Neural cell (in vitro differentiated cells): ENCODE measurements around the gene FNBP1. TPM values are rescaled to one million over a fixed set of nuclear protein-coding genes. Genes with fewer than 3 reads are reported as not detected.

ENCODE experiments used
- H2AFZ ChIP-seq: fragments of 200-600, 300-800 bp; sonication (generic), shearing (Covaris generic); 2 replicates; pipeline ENCODE4 v1.6.0; 2014; ENCODE audit warnings: low read depth, mild to moderate bottlenecking, antibody characterized with exemption, low read length, moderate library complexity
- H3F3A ChIP-seq: fragments of 200-600 bp; shearing (Covaris generic); 2 replicates; pipeline ENCODE4 v1.6.1; 2016; ENCODE audit warnings: mild to moderate bottlenecking, moderate library complexity, mixed read lengths, antibody characterized with exemption, low read length; ENCODE audit not compliant: insufficient read depth, poor library complexity, severe bottlenecking
- H3K27ac ChIP-seq: fragments of 200-600, 300-800 bp; sonication (generic), shearing (Covaris generic); 2 replicates; pipeline ENCODE4 v1.5.1; 2014; ENCODE audit warnings: mild to moderate bottlenecking, low read length, moderate library complexity
- H3K27me3 ChIP-seq: fragments of 300-800, 200-600 bp; sonication (generic), shearing (Covaris generic); 2 replicates; pipeline ENCODE4 v1.6.0; 2014; ENCODE audit warnings: mild to moderate bottlenecking, low read depth, low read length, moderate library complexity; ENCODE audit not compliant: insufficient read depth
- H3K36me3 ChIP-seq: fragments of 300-800, 200-600 bp; sonication (generic), shearing (Covaris generic); 2 replicates; pipeline ENCODE4 v1.5.1; 2014; ENCODE audit warnings: mild to moderate bottlenecking, antibody characterized with exemption, low read length, moderate library complexity; ENCODE audit not compliant: insufficient read depth
- H3K4me2 ChIP-seq: fragments of 300-800, 200-600 bp; sonication (generic), shearing (Covaris generic); 2 replicates; pipeline ENCODE4 v1.6.0; 2014; ENCODE audit warnings: mild to moderate bottlenecking, low read length
- H3K4me3 ChIP-seq: fragments of 300-800, 200-600 bp; sonication (generic), shearing (Covaris generic); 2 replicates; pipeline ENCODE4 v1.5.1; 2014; ENCODE audit warnings: mild to moderate bottlenecking, low read length, moderate library complexity
- H3K79me2 ChIP-seq: fragments of 200-600 bp; shearing (Covaris generic); replicated peaks from 2 replicates; pipeline ENCODE4 v1.6.0; 2014; ENCODE audit warnings: mild to moderate bottlenecking, low read length, moderate library complexity; ENCODE audit not compliant: insufficient read depth
- H3K9ac ChIP-seq: fragments of 300-800, 200-600 bp; sonication (generic), shearing (Covaris generic); 2 replicates; pipeline ENCODE4 v1.6.1; 2016; ENCODE audit warnings: mild to moderate bottlenecking, low read length, mixed read lengths
- H3K9me2 ChIP-seq: fragments of 200-600 bp; shearing (Covaris generic); 2 replicates; pipeline ENCODE4 v1.6.1; 2016; ENCODE audit warnings: mild to moderate bottlenecking, low read length, mixed read lengths; ENCODE audit not compliant: insufficient read depth
- H3K9me3 ChIP-seq: fragments of 200-600, 300-800 bp; sonication (generic), shearing (Covaris generic); 2 replicates; pipeline ENCODE4 v1.6.1; 2016; ENCODE audit warnings: mild to moderate bottlenecking, mixed run types, low read length, moderate library complexity, mixed read lengths
- H4K20me1 ChIP-seq: fragments of 200-600 bp; shearing (Covaris generic); 2 replicates; pipeline ENCODE4 v1.6.1; 2016; ENCODE audit warnings: mild to moderate bottlenecking, mixed run types; ENCODE audit not compliant: insufficient read depth
- EP300 ChIP-seq: fragments of 450-650 bp; conservative IDR thresholded peaks from 2 replicates; pipeline ENCODE4 v1.6.1; 2014; ENCODE audit warnings: antibody characterized with exemption, mild to moderate bottlenecking, moderate library complexity; ENCODE audit not compliant: poor library complexity, severe bottlenecking
- EZH2 ChIP-seq: fragments of 200-600, 300-800 bp; shearing (Covaris generic), sonication (generic); IDR thresholded peaks from 2 replicates; pipeline ENCODE4 v1.6.1; 2014; ENCODE audit warnings: antibody characterized with exemption, low read length, borderline replicate concordance, mild to moderate bottlenecking; ENCODE audit not compliant: insufficient read depth, poor library complexity, severe bottlenecking
- MXI1 ChIP-seq: fragments of 450-650 bp; conservative IDR thresholded peaks from 2 replicates; pipeline ENCODE4 v1.6.1; 2014; ENCODE audit warnings: antibody characterized with exemption, mild to moderate bottlenecking; ENCODE audit not compliant: poor library complexity, severe bottlenecking
- POLR2AphosphoS5 ChIP-seq: IDR thresholded peaks from 2 replicates; pipeline ENCODE4 v1.6.1; 2012
- RAD21 ChIP-seq: fragments of 450-650 bp; conservative IDR thresholded peaks from 2 replicates; pipeline ENCODE4 v1.6.1; 2014; ENCODE audit warnings: antibody characterized with exemption, mild to moderate bottlenecking, moderate library complexity
- SMC3 ChIP-seq: fragments of 450-650 bp; conservative IDR thresholded peaks from 2 replicates; pipeline ENCODE4 v1.6.1; 2014; ENCODE audit warnings: antibody characterized with exemption, mild to moderate bottlenecking, moderate library complexity; ENCODE audit not compliant: poor library complexity
- TAF1 ChIP-seq: IDR thresholded peaks from 2 replicates; pipeline ENCODE4 v1.6.1; 2012; ENCODE audit warnings: low read depth
- polyA plus RNA-seq: library from polyadenylated mRNA; depleted of rRNA; stranded (reverse); fragments of >200 nt; gene quantifications from 2 replicates; pipeline ENCODE4 v1.2.3, GENCODE V29; 2014
- TF ChIP-seq, protein P1 (sequence below): fragments of 450-650 bp; IDR thresholded peaks from 2 replicates; pipeline ENCODE4 v1.5.1; 2014; ENCODE audit warnings: antibody characterized with exemption, mild to moderate bottlenecking, moderate library complexity; ENCODE audit not compliant: poor library complexity, severe bottlenecking
- TF ChIP-seq, protein P2 (sequence below): IDR thresholded peaks from 2 replicates; pipeline ENCODE4 v1.6.1; 2012; ENCODE audit warnings: borderline replicate concordance

The FNBP1 gene
- polyA plus RNA-seq, 1 donor from 2014 or later = 16.6 TPM

DNA sequence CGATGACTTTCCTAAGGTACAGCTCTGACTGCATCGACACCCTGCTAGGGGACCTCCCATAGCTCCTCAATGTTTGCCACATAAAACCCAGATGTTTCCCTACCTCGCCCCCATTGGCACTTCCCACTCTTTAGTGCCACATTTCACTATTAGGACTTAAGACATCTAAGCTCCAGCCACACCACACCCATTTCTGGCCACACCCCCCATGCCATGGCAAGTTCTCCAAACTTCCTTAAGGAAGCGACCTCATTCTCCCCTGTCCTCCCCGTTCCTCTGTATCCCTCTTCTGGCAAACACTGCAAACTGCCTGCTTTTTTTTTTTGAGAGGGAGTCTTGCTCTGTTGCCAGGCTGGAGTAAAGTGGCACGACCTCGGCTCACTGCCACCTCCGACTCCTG is 144.8 kb downstream of the FNBP1 start:
- Histone ChIP-seq H3K9ac (no peak overlapping the region), H3K9me2 (no peaks in the 10 kb centered on the region), H3F3A (no peaks in the 10 kb centered on the region), H3K4me2 (no peak overlapping the region), H2AFZ (no peak overlapping the region), H3K27ac (no peak overlapping the region), H3K36me3 (peaks cover 6% of the 10 kb centered on the region), H3K9me3 (no peaks in the 10 kb centered on the region), H3K4me3 (no peak overlapping the region), H3K79me2 (no peaks in the 10 kb centered on the region), H3K27me3 (no peaks in the 10 kb centered on the region), H4K20me1 (no peaks in the 10 kb centered on the region)
- no peak for TF ChIP-seq SMC3
- TF ChIP-seq MXI1 = no peak
- TF ChIP-seq EZH2 = no peak
- no peak for TF ChIP-seq TAF1
- TF ChIP-seq RAD21 = no peak
- TF ChIP-seq, protein P1, sequence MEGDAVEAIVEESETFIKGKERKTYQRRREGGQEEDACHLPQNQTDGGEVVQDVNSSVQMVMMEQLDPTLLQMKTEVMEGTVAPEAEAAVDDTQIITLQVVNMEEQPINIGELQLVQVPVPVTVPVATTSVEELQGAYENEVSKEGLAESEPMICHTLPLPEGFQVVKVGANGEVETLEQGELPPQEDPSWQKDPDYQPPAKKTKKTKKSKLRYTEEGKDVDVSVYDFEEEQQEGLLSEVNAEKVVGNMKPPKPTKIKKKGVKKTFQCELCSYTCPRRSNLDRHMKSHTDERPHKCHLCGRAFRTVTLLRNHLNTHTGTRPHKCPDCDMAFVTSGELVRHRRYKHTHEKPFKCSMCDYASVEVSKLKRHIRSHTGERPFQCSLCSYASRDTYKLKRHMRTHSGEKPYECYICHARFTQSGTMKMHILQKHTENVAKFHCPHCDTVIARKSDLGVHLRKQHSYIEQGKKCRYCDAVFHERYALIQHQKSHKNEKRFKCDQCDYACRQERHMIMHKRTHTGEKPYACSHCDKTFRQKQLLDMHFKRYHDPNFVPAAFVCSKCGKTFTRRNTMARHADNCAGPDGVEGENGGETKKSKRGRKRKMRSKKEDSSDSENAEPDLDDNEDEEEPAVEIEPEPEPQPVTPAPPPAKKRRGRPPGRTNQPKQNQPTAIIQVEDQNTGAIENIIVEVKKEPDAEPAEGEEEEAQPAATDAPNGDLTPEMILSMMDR = no peak
- no peak for TF ChIP-seq EP300
- TF ChIP-seq, protein P2, sequence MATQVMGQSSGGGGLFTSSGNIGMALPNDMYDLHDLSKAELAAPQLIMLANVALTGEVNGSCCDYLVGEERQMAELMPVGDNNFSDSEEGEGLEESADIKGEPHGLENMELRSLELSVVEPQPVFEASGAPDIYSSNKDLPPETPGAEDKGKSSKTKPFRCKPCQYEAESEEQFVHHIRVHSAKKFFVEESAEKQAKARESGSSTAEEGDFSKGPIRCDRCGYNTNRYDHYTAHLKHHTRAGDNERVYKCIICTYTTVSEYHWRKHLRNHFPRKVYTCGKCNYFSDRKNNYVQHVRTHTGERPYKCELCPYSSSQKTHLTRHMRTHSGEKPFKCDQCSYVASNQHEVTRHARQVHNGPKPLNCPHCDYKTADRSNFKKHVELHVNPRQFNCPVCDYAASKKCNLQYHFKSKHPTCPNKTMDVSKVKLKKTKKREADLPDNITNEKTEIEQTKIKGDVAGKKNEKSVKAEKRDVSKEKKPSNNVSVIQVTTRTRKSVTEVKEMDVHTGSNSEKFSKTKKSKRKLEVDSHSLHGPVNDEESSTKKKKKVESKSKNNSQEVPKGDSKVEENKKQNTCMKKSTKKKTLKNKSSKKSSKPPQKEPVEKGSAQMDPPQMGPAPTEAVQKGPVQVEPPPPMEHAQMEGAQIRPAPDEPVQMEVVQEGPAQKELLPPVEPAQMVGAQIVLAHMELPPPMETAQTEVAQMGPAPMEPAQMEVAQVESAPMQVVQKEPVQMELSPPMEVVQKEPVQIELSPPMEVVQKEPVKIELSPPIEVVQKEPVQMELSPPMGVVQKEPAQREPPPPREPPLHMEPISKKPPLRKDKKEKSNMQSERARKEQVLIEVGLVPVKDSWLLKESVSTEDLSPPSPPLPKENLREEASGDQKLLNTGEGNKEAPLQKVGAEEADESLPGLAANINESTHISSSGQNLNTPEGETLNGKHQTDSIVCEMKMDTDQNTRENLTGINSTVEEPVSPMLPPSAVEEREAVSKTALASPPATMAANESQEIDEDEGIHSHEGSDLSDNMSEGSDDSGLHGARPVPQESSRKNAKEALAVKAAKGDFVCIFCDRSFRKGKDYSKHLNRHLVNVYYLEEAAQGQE = no peak
- no peak for TF ChIP-seq POLR2AphosphoS5

DNA sequence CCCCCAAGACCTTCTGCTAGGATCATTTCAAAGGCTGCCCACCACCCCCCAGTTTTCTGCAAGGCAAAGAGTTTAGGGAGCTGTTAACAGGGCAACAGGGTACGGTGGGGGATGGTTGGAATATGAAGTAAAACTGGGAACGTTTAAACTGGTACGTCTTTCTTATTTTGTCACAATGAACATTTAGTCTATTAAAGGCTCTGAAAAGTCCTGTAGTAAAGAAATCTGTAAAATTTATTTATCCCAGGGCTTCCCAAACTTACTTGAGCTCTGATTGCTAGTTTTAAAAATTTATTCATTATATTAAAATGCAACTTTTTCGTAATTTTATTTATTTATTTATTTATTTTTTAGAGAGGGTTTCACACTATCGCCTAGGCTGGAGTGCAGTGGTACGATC is 145.7 kb downstream of the FNBP1 start:
- TF ChIP-seq MXI1 (no peak), POLR2AphosphoS5 (no peak), TAF1 (no peak)
- TF ChIP-seq, protein P1 = no peak
- Histone ChIP-seq H2AFZ (no peak overlapping the region), H3K4me3 (no peak overlapping the region), H3K27me3 (no peaks in the 10 kb centered on the region), H3K4me2 (no peak overlapping the region), H3K9me3 (no peaks in the 10 kb centered on the region), H3K9ac (no peak overlapping the region), H3F3A (no peaks in the 10 kb centered on the region), H3K27ac (no peak overlapping the region), H3K9me2 (no peaks in the 10 kb centered on the region), H4K20me1 (no peaks in the 10 kb centered on the region), H3K36me3 (peaks cover 6% of the 10 kb centered on the region), H3K79me2 (no peaks in the 10 kb centered on the region)
